OCI-LY3 (cell line): ENCODE measurements around the gene SOX15.
"Not testable (repeated sequence)": the region's sequence is repeated elsewhere in the genome, so short reads cannot be mapped to it uniquely, and the experiment has no call there.

Source experiments
- H2AFZ ChIP-seq: fragments of 200-600, 300-600 bp; shearing (Covaris generic); 2 replicates; pipeline ENCODE4 v1.6.0; 2014; ENCODE audit warnings: antibody characterized with exemption, low read depth, low read length
- H3K27ac ChIP-seq: fragments of 200-600, 300-600 bp; sonication (generic); 2 replicates; pipeline ENCODE4 v1.5.1; 2014; ENCODE audit warnings: mild to moderate bottlenecking, low read length, moderate library complexity, mixed read lengths
- H3K27me3 ChIP-seq: fragments of 200-600, 300-600 bp; sonication (generic); 2 replicates; pipeline ENCODE4 v1.6.1; 2014; ENCODE audit warnings: low read depth, low read length, mixed read lengths
- H3K36me3 ChIP-seq: fragments of 200-600, 300-600 bp; sonication (generic); replicated peaks from 2 replicates; pipeline ENCODE3; 2014; ENCODE audit warnings: low read depth, low read length, mixed read lengths
- H3K4me1 ChIP-seq: fragments of 300-600, 200-600 bp; sonication (generic); 2 replicates; pipeline ENCODE4 v1.6.1; 2014; ENCODE audit warnings: low read length, mixed read lengths
- H3K4me2 ChIP-seq: fragments of 200-600, 300-600 bp; sonication (generic); 2 replicates; pipeline ENCODE4 v1.6.1; 2014; ENCODE audit warnings: low read length, mixed read lengths
- H3K4me3 ChIP-seq: fragments of 300-600, 200-600 bp; sonication (generic); 2 replicates; pipeline ENCODE4 v1.5.1; 2014; ENCODE audit warnings: antibody characterized with exemption, mild to moderate bottlenecking, low read length, moderate library complexity
- H3K79me2 ChIP-seq: fragments of 300-600, 200-600 bp; shearing (Covaris generic); 2 replicates; pipeline ENCODE4 v1.6.1; 2014; ENCODE audit warnings: mild to moderate bottlenecking, low read length, mixed read lengths
- H3K9ac ChIP-seq: fragments of 300-600, 200-600 bp; shearing (Covaris generic); 2 replicates; pipeline ENCODE4 v1.6.0; 2014; ENCODE audit warnings: mild to moderate bottlenecking, low read length, moderate library complexity
- H3K9me3 ChIP-seq: fragments of 200-600, 300-600 bp; shearing (Covaris generic); 2 replicates; pipeline ENCODE4 v1.6.1; 2014; ENCODE audit warnings: low read length, mixed read lengths; ENCODE audit not compliant: insufficient read depth
- H4K20me1 ChIP-seq: fragments of 200-600, 300-600 bp; sonication (generic); 2 replicates; pipeline ENCODE4 v1.6.1; 2016; ENCODE audit warnings: low read length, mixed read lengths; ENCODE audit not compliant: insufficient read depth
- CTCF ChIP-seq: fragments of 200-600, 300-600 bp; sonication (generic); IDR thresholded peaks from 2 replicates; pipeline ENCODE4 v1.5.1; 2014; ENCODE audit warnings: antibody characterized with exemption, low read length, low read depth
- EZH2phosphoT487 ChIP-seq: fragments of 200-600 bp; shearing (Covaris generic); IDR thresholded peaks from 2 replicates; pipeline ENCODE4 v1.6.1; 2018; ENCODE audit warnings: antibody characterized with exemption, mixed run types, low read depth

Gene SOX15

GRCh38 chr17:7627250-7628121, 37.6 kb upstream of the SOX15 start, which contains the start of gene SAT2:
SAT2 (minus strand) TSS chr17:7627821; CDS start chr17:7627635, 186 bp downstream.
- H3K27ac ChIP-seq, result no peak within 1 kb of the TSS
- H3K9ac ChIP-seq, result peak within 1 kb of the TSS; percentile 97
- 0 out of 2 replicates have a peak, but pooled peaks cover 4% of the 10 kb centered on the region for H3K4me1 ChIP-seq
- peak within 1 kb of the TSS; percentile 100 for H3K4me3 ChIP-seq
- peak within 1 kb of the TSS; percentile 92 for H2AFZ ChIP-seq
- no peaks in the 10 kb centered on the region for H3K9me3 ChIP-seq
- TF ChIP-seq EZH2phosphoT487, result no peak
- no peak for TF ChIP-seq CTCF
- H3K36me3 ChIP-seq, result no peaks in the 10 kb centered on the region
- H3K27me3 ChIP-seq, result no peaks in the 10 kb centered on the region
- no peaks in the 10 kb centered on the region for H3K79me2 ChIP-seq
- H4K20me1 ChIP-seq, result no peaks in the 10 kb centered on the region
- H3K4me2 ChIP-seq, result peak within 1 kb of the TSS; percentile 91

GRCh38 chr17:7626956-7627249, 37.0 kb upstream of the SOX15 start:
- Histone ChIP-seq H3K9ac (peak overlapping the region; percentile 97), H3K9me3 (no peaks in the 10 kb centered on the region), H2AFZ (no peak overlapping the region), H3K27ac (no peak overlapping the region), H4K20me1 (no peaks in the 10 kb centered on the region), H3K79me2 (no peaks in the 10 kb centered on the region), H3K27me3 (no peaks in the 10 kb centered on the region), H3K4me3 (peak overlapping the region; percentile 100), H3K4me2 (peak overlapping the region; percentile 91), H3K4me1 (0 out of 2 replicates have a peak, but pooled peaks cover 4% of the 10 kb centered on the region), H3K36me3 (no peaks in the 10 kb centered on the region)
- TF ChIP-seq CTCF (no peak), EZH2phosphoT487 (no peak)

DNA sequence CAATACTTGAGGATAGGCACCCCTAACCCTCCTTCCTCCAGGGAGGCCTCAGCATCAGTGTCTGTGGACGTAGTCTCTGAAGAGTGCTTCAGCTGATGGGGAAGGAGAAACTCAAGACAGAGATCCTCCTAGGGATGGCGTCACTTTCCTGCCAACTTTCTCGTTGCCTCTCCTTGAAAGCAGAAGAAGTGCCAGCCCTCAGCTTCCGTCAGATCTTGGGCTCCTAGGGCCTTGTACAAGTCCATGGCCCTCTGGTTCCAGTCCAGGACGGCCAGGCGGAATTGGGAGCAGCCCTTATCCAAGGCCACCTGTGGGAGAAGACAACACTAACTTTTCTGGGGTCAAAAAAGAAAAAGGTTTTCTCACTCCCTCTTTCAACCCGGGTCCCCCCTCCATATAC, 36.4 kb upstream of the SOX15 start:
- 0 out of 2 replicates have a peak, but pooled peaks cover 4% of the 10 kb centered on the region for H3K4me1 ChIP-seq
- H3K4me2 ChIP-seq, result no peak overlapping the region
- H3K9ac ChIP-seq, result no peak overlapping the region
- no peaks in the 10 kb centered on the region for H4K20me1 ChIP-seq
- no peaks in the 10 kb centered on the region for H3K27me3 ChIP-seq
- TF ChIP-seq EZH2phosphoT487, result no peak
- no peak for TF ChIP-seq CTCF
- H2AFZ ChIP-seq, result no peak overlapping the region
- H3K4me3 ChIP-seq, result no peak overlapping the region; the same call in 1 of the 2 replicates
- H3K36me3 ChIP-seq, result no peaks in the 10 kb centered on the region
- no peaks in the 10 kb centered on the region for H3K79me2 ChIP-seq
- H3K27ac ChIP-seq, result no peak overlapping the region
- no peaks in the 10 kb centered on the region for H3K9me3 ChIP-seq

DNA sequence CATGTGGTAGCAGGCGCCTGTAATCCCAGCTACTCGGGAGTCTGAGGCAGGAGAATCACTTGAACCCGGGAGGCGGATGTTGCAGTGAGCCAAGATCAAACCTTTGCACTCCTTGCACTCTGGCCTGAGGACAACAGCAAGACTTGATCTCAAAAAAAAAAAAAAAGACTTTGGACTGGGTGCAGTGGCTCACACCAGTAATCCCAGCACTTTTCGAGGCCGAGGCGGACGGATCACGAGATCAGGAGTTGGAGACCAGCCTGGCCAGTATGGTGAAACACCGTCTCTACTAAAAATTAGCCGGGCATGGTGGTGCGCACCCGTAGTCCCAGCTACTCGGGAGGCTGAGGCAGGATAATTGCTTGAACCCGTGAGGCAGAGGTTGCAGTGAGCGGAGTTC, 35.9 kb upstream of the SOX15 start:
- not testable (repeated sequence) for H3K36me3 ChIP-seq, H3K79me2 ChIP-seq

More for the DNA sequence above, 35.9 kb upstream of the SOX15 start:
- not testable (repeated sequence) for H3K27me3 ChIP-seq, H3K4me3 ChIP-seq, H3K4me2 ChIP-seq, H3K9ac ChIP-seq, H3K9me3 ChIP-seq, H2AFZ ChIP-seq, H3K4me1 ChIP-seq, H4K20me1 ChIP-seq, H3K27ac ChIP-seq
